Measurements from ENCODE around the gene ALPI.
"Not testable (repeated sequence)": the region's sequence is repeated elsewhere in the genome, so short reads cannot be mapped to it uniquely, and the experiment has no call there.

The ALPI gene

DNA sequence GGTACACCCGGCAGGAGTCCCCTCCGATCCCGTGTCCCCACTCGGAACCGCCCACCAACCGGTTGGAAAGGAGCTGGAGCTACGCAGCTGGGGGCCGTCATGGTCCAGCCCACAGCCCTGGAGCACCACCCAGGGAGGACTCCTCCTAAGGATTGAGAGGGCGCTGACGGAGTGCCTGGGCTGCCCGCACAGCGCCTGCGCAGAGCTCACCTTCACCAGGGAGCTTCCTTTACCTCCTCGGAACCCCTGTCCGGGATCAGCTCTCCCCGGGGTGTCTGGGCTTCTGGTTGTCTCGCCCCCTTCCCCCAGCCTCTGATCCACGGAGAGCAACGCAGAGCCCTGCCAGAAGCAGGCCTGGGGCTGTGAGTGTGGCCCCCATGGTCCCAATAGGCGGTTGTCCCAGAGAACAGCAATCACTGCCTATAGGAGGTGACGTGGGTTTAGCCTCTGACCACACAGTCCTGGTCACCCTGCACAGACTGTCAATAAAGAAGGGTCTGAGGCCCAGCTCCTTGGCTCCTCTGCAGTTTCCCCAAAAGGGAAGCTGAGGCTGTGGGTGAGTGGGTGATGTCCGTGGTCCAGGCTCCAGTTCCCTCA, 34.7 kb upstream of the ALPI start:
- DNase-seq: no peak

DNA sequence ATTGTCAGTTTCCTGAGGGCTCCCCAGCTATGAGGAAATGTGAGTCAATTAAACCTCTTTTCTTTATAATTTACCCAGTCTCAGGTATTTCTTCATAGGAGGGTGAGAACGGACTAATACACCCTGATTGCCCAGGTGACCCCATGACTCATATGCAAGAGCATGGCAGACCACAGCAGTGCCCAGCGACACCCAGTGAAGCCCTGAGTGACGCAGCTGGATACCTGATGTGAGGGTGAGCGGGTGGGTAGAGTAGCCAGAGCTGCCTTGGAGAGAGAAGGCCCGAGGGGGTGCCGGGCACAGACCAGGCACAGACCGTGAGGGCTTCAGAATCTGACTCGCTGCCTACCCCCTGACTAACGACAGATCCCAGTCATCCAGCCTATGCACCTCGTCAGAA, 33.9 kb upstream of the ALPI start:
- no peak for DNase-seq

DNA sequence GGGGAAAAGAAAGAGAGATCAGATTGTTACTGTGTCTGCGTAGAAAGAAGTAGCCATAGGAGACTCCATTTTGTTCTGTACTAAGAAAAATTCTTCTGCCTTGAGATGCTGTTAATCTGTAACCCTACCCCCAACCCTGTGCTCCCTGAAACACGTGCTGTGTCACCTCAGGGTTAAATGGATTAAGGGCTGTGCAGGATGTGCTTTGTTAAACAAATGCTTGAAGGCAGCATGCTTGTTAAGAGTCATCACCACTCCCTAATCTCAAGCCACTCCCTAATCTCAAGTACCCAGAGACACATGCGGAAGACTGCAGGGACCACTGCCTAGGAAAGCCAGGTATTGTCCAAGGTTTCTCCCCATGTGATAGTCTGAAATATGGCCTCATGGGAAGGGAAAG, 33.0 kb upstream of the ALPI start:
- DNase-seq: not testable (repeated sequence)

DNA sequence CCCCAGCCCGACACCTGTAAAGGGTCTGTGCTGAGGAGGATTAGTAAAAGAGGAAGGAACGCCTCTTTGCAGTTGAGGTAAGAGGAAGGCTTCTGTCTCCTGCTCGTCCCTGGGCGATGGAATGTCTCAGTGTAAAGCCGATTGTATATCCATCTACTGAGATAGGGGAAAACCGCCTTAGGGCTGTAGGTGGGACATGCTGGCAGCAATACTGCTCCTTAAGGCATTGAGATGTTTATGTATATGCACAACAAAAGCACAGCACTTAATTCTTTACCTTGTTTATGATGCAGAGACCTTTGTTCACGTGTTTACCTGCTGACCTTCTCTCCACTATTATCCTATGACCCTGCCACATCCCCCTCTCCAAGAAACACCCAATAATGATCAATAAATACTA, 32.5 kb upstream of the ALPI start:
- not testable (repeated sequence) for DNase-seq

DNA sequence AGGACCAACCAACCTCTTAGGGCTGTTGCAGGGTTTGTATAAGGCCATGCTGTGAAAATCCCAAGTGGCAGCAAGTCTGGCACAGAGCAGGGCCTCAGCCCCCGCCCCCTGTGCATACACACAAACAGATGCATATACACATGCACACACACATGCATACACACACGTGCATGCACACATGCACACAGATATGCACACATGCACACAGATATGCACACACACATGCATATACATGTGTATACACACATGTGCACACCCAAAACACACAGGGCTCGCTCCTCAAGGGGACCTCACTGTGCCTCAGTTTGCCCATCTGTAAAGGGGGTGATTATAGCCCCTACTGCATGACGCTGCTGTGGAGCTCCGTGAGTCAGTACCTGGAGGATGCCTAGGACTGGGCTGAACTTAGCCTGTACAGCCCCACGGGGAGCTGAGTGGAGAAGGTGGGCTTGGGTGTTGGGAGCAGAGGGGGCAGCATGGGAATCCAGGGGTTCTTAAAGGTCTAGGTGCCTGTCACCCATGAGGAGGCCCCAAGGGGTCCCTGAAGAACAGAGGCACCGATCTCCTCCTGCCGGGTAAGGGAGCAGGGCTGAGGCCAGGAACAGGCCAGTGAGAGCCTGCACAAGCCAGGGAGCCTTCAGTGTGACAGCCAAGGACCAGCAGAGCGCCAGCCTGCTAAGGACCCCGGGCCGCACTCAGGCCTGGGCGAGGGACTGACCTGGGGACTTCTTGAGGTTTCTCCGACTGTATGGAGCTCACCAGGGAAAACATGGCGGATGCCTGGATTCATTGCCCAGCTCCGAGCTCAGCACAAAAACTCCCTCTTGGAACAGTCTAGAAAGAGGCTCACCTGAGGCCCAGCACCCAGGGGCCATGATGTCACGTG, 24.0 kb upstream of the ALPI start:
- DNase-seq: no peak

DNA sequence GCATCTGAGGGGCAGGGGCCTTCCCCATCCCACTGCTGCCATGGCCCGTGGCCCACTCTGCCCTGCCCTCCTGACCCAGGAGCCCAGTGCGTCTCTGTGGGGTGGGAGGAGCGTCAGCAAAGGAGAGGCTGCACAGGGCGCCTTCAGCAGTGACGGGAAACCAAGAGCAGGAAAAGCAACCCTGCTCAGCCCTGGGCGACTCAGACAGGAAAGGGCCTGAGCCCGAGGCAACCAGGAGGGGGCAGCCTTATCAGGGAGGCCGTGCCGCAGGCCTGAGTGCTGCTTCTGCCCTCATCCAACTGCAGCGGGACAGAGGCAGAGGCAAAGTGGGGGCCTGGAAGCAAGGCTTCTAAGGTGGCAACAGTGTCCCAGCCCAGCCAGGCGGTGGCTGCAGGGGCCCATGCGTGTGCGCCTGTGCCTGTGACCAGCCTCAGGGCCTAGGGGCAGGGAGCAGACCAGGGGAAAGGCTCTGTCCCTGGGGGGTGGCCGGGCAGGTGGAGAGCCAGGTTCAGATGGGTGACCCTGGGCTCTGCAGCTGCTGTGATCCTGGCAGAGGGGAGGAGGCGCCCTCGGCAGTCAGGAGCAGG, 23.3 kb upstream of the ALPI start:
- no peak for DNase-seq

DNA sequence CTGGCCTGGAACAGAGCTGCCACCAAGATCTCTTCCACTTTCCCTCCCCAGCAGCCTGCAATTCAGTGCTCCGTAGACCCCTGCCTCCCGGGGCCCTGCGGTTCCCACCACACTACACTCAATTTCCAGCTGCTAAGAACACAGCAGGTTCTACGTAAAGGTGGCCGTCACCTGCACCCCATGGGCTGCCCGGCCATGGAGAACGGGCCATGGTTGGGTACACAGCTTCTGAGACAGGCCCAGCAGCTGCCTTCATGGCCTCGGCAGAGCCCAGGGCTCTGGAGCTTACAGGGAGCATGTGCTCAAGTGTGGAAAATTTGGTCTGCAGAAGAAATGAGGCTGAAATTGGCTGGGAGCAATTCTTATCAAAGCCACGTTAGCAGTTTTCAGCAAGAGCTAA, 22.3 kb upstream of the ALPI start:
- DNase-seq: not testable (repeated sequence)

DNA sequence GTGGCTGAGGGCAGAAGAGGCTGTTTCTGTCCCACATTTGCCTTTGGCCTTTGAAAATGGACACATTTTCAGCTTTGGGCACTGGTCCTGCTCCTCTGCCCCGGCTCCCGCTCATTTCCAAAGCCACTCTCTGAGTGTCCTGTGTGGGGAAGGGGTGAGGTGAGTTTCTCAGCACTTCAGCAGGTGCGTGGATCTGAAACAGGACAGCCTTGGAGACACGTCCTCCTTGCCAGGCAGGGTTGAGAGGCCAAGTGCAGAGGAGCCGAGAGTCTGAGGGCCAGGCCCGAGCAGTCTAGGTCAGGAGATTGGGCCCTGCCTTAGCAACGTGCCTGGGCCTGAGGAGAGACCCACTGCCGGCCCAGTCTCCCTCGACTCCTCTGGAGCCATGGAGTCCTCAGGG, 21.9 kb upstream of the ALPI start:
- DNase-seq: no peak

DNA sequence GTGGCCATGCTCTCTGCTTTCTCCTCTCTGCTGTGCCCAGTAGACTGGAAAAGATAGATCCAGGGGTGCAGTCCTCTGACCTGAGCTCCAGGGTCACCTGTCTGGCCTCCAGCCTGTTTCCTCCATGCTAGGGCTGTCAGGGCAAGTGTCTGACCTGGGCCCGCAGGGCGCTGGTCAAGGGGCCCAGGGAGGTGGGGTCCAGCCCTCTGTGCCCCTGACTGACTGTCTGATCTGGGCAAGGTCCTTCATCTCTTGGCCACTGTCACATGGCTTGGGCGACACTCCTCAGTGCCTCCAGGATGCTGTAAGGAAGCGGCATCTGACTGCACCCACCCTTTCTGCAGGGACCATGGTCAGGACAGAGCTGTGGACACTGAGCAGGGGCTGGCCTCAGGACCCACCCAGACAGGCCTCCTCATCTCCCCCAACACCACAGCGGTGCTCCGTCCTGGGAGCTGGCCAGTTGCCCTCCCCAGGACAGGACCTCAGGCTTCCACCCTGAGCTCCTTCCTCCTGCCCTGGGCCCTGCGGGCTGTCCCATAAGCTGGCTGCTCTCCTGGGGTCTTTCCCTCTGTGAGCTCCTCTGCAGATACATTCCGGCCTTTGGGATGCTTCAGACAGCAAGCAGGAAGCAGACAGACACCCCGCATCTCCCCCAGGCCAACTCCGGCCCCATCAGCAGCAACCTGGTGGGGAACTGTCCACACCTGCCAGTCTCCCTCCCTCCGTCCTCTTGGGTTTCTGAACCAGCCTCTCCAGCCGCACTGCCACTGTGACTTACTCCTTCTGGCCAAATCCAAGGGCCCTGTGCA, 21.2 kb upstream of the ALPI start:
- no peak for DNase-seq

DNA sequence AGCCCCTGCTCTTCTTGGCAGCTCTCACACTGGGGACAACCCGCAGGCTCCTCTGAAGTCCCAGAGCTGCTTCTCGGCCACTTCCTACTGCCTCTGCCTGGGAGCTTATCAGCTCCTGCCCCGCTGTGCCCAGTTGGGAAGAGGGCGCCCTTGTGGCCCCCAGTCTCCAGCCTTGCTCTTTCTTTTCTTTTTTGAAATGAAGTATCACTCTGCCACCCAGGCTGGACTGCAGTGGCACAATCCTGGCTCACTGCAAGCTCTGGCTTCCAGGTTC, 20.6 kb upstream of the ALPI start:
- no peak for DNase-seq

DNA sequence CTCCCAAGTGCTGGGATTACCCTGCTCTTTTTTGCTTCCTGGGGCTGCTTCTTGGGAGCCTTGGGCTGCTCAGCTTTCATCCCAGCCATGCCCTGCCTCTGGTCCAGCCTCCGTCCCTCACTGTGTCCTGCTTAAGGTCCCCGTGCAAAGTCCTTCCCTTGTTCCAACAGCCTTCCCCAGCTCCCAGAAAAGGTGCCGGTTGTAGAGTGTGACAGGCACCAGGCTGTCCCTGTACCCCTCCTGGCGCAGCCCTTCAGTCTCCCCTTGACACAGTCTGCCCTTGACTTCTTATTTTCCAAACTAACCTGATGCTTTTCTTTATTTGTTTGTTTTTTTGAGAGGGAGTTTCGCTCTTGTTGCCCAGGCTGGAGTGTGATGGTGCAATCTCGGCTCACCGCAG, 20.1 kb upstream of the ALPI start:
- DNase-seq: no peak

DNA sequence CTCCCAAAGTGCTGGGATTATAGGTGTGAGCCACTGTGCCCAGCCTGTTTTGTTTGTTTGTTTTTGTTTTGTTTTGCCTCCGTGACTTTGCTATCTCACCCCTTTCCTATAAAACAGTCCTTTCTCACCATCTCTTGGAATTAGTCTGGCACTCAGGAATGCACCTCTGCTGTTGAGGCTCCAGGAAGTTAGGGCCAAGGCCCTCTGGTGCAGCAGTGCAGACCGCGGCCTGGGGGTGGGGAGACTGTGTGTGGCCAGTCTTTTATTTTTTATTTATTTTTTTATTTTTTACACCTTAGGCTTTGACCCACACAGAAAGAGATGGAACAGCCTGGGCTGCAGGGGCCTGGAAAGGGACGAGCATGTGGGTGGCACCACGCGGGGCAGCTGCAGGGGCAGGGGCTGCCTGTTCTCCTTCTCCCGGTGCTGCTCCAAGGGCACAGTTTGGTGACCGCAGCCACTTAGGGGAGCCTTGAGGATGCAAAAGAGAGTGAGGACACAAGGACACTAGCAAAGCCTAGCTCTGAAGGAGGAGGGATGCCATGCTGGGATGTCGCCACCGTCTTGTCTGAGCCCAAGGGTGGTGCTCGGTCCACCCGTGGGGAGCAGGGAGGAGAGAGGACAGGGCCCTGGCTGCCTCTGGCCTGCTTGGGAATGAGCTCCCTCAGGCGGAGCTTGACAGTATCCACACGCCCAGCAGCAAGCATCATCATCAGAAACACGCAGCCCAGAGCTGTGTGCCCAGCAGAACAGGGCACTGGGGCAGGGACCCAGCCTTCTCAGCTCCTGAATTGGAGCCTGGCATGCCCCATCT, 19.4 kb upstream of the ALPI start:
- no peak for DNase-seq

DNA sequence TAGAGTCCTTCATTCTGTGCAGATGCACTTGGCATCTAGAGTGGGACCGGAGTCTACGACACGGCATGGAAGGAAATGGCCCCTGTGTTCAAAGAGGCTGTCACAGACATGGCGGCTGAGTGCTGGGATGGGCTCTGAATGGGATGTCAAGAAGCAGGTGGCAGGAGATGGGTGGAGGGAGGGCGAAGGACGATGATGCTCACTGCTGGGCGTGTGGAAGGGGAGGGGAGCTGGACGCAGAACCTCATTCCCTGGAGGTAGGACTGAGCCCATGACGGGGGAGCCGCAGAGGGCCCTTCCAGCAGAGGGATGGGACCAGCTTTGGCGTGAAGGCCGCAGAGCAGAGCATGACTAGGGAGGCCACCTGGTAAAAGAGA, 18.8 kb upstream of the ALPI start:
- DNase-seq: no peak

DNA sequence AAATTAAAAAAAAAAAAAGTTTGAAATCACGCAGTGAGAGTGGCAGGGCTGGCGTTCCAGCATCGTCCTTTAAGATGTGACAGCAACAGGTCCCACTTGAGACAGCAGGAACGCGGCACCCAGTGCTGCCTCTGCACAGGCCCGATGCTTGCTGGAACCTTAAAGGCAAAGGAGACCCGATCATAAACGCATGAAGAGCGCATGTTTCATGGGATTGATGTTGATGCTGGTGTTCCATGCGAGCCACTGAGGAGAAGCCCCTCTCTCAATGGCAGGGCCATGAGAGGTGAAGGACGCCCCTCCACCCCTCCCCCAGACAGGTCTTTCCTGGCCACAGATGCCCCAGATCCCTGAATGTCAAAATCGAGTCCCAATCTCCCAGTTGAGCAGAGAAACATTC, 17.9 kb upstream of the ALPI start:
- DNase-seq: no peak

DNA sequence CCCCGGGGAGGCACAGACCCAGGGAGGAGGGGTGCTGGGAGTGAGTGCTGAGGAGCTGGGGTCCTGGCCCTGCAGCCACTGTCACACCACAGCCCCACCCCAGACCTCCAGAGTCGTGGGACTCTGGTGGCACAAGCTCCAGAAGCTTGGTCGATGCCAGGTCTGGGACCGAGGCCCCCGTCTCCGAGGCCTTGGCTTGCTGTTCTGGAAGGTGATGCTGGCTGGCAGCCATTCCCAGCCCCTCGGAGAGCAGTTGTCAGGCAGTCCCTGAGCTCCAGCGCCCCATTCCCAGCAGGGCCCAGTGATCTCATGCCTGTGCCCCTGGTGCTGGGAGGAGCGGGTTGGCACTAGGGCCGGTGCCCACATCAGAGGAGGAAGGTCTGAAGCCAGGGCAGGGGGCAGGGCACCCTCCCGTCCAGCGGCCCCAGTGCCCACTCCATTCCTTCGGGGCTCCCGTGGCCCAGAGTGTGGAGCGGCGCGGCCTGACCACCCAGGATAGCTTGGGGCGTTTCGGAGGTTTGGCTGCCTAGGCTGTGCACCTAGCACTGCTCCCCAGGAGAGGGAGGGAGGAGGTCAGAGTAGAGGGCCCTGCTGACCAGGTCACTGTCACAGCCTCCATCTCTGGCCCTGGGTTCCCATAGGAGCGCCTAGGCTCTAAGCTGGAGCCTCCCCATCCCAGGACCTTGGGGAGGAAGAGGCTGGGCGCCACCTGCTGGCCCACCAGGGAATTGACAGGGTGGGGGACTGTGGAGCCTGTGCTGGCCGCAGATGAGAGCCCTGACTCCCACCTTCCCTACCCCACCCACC, 16.8 kb upstream of the ALPI start:
- DNase-seq: no peak

DNA sequence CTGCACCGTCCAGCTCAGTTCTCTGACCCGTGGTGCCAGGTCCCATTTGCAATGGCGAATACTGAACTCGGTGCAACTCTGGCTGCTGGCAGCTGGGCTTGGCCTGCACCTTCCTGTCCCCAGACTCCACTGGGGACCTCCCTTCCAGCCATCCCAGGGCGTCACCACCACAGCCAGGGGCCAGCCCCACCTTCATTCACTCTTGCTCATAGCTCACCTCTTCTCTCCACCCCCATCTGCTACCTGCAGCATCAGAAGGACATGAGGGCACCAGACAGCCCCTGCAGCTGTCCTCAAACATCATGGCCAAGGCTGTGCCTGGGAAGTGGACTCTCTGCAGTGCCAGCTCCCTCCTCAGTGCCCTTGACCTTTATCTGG, 16.2 kb upstream of the ALPI start:
- DNase-seq: no peak

DNA sequence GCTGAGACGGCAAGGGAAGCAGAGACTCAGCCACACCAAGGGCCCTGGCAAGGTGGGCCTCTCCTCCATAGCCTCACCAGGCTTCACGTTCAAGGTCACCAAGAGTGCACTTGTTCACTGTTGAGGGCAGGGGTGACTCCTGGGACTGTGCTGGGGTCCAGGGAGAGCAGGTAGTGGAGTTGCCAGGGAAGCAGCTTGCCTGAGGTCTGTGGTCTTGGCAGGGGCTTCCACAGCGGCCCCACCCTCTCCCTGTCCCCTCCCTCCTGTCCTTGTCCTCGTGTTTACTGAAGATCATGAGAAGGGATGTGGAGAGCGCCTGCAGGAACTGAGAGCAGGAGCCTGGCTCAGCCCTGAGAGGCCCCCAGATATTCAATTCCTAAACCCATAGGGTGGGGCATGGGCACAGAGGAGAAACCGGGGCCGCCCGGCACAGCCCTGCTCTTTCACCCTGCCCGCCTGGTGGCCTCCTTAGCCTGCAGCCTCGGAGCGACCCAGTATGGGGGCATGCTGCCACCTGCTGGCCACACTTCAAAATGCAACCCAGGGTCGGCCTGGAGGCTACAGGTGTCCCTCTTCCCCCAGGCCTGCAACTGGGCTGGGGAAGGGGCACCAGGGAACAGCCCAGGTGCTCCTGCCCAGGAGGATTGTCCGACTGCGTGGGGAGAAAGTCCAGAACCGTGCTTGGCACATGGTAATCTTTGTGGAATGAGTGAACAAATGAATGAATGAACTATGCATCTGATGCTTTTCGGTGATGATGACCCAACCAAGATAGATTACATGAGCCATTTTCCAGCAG, 15.5 kb upstream of the ALPI start:
- DNase-seq: peak; percentile 20

DNA sequence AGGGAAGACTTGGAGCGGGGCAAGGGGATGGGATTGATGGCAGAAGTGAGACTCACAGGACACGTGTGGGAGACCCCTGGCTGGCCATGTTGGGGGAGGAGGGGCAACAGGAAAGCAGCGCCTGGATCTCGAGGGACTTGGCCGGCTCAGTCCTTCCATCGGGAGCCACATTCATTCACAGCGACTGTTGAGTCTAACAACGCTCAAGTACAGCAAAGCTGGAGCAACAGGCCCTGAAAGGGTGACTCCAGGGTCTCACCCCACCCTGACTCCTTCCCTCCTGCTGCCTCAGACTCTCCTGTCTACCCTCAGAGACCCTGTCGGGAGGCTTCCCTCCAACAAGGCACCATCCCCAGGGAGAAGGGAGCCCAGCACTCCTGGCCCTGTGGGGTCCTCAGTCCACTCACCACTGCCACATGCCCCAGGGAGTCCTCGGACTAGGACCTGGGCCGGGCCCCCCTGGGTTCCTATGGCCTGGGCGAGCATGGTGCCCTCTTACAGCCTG, 14.8 kb upstream of the ALPI start:
- no peak for DNase-seq

DNA sequence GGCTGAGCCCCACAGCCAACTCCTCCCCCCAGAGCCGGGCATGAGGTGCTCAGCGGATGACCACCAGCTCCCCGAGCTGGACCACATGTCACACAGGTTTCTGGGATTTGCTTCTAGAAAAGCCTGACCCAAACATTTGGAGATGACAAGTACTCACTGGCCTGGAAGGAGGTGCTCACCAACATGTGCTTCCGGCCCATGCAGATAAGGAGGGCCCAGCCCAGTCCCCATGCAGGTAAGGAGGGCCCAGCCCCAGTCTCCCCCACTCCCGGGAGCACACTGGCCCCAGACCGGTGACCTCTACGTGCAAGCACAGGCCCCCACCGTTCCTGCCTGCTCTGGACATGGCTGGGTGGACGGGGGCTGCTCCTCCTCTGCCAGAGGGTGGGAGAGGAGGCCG, 14.0 kb upstream of the ALPI start:
- DNase-seq: not testable (repeated sequence)

DNA sequence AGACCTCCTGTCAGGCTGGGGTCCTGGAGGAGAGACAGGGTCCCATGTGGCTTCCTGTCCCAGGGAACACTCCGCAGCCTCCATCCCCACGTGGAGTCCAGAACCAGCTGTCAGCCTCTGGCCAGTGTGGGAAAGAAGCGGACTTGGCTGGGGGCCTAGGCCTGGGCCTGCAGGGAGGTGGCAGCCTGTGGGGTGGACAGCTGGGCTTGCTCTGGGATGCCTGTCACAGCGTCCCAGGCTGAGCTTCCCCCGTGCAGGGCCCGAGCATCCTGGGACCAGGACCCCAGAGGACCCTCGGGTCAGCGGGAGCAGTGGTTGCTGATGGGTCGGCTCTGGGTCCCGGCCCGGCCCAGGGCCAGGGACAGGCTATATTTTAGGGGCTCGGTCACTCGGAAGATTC, 13.5 kb upstream of the ALPI start:
- not testable (repeated sequence) for DNase-seq

DNA sequence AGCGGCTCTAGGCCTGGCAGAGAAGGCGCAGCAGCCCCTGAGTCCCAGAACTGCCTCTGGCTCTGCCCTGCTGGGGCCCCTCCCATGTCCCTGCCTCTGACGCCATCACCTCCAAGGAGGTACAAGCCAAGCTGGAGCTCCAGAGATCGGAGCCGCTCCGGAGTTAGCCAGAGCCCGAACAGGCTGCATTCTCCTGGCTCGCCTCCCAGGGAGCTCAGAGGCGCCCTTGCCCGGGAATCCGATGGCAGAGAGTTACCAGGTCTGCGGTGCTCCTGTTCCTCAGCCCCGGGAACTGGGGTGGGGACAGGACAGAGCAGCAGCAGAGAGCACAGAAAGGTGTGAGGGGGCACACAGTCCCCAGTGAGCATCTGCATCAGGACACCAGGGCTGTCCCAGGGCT, 12.9 kb upstream of the ALPI start:
- not testable (repeated sequence) for DNase-seq
